Measurements from ENCODE around the gene FAM3B.
A peak's percentile ranks its signal among the peaks of the same experiment; 100 is the strongest.

Gene FAM3B

GRCh38 chr21:41367945-41368734 is 51.5 kb downstream of the FAM3B start:
- no peak overlapping the region for H3K4me3 ChIP-seq (ENCODE audit: low read depth, low read length)

GRCh38 chr21:41368735-41369104 is 52.1 kb downstream of the FAM3B start:
- no peak overlapping the region for H3K4me3 ChIP-seq (ENCODE audit: low read depth, low read length)

DNA sequence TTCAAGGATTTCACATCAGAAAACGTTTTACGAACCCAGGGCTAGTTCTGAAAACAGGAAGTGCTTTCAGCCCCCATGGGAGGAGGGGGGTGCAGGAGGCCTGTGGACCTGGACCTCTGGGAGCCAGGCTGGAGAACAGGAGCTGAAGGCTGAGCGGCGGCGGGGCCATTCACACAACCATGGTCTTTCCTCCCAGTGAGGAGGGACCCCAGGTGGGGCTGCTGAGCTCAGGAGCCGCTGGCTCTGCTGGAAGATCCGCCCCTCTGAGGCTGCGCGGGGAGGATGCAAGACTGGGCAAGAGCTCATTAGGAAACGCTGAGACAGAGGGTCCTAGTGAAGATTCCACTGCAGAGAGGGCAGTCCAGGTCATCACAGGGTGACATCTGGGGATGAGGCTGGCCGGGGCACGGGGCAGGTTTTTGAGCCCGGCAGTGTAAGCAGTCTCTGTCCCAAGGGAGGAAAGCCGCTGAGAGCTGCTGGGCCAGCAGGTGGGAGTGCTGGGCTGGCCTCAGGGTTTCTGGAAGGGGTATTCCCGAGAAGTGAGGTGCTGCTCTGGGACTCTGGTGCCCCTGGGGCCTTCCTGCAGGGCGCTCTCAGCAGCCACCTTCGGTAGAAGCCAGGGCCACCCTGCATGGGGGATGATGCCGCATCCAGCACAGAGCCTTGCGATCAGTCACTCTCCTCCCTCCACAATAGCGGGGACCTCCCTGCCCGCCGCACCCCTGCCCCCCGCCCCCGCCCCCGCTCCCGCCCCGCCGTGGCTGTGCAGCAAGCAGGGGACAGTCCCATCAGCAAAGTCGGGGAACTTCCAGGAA is 52.7 kb downstream of the FAM3B start:
- peak overlapping the region; percentile 21 for H3K4me3 ChIP-seq (ENCODE audit: low read depth, low read length)

DNA sequence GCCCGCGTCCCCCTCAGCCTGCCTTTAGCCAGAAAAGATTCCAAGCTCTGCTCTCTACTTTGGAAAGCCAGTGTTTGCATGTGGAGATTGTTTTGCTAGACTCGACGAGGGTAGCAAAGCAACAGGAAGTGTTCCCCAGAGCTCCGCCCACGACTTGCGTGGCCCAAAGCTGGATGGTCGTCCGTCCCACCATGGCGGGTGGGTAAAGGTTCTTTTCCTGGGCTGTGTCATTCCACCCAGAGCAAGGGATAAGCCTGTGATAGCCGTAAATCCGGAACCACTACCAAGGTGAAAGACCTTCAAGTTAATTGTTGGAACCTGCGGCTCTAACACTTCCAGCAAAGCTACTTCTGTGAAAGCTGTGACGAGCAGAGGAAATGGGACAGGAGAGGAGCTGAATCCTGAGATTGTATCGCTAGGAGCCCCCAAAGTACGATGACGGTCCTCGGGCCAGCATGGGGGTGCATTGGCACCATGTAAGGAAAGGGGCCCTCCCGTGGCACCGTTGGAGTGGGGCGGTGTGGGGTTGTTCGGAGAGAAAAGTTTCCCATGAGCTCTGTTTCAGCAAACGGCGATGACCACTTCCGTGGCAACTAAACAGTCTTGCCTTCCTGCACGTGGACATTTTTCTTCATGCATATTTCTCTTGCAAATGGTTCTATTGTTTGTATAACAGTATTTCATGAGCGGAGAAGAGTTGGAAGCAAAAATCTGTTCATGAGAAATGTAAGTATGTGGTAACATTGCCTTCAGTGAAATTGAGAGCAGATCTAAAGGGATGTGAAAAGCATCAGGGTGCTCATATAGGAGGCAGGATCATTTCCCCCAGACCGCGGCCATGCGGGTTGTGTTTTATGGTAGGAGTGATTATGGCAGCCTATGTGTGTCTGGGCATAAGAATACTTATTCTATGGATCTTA is 53.6 kb downstream of the FAM3B start:
- H3K4me3 ChIP-seq (ENCODE audit: low read depth, low read length), result no peak overlapping the region

DNA sequence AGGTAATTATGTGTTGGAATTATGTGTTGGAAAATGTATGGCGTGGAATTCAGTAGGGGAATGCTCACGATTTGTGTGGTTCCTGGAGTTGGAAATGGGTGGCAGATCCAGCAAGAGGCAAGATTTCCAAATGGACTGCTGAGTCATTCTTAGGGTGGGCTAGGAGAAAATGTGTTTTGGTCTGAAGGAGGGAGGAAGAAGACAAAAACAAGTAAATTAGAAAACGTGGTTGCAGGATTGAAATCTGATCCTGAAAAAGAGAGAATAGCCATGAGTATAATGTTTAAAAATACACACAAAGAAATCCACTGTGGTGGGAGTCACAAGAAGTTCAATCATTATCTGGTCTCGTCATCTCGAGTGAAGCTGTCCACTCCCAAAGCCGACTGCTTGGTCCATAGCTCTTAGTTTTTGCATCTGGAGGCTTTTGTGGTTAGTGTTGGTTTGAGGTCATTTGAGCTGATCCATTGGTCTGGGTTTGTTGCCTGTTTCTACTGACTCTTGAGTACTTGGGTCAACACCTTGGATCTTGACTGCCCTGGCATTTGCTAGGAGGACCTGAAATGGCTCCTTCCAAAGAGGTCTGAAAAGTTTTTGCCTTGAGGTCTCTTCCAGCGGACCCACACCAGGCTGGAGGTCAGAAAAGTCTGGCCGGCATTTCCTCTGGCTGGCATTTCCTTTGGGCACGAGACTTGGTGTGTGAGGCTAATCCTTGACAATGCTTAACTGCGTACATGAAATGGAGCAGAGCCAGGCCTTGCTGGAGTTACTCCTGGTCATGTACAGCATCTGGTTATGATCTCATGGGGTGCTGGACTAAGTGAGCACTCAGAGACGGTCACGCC is 54.5 kb downstream of the FAM3B start:
- no peak overlapping the region for H3K4me3 ChIP-seq (ENCODE audit: low read depth, low read length)

DNA sequence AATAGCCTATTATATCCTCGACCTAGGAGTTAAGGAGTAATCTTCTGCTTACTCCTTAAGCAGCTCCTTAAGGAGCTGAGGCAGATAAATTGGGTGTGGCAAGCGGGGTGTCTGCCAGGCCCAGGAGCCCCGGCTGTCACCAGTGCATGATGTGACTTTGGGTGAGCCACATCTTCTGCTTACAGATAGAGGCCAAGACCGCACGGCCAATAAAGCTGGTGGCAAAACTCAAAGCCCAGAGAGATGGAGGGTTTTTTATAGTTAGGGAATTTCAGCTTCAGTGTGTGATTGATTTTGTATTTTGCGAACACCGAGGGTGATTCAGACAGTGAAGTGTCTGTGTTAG is 55.1 kb downstream of the FAM3B start:
- H3K4me3 ChIP-seq (ENCODE audit: low read depth, low read length), result no peak overlapping the region

- H3K4me3 ChIP-seq (ENCODE audit: low read depth, low read length), result no peak overlapping the region
Measured at GRCh38 chr21:41373253-41373652, 56.7 kb downstream of the FAM3B start.

DNA sequence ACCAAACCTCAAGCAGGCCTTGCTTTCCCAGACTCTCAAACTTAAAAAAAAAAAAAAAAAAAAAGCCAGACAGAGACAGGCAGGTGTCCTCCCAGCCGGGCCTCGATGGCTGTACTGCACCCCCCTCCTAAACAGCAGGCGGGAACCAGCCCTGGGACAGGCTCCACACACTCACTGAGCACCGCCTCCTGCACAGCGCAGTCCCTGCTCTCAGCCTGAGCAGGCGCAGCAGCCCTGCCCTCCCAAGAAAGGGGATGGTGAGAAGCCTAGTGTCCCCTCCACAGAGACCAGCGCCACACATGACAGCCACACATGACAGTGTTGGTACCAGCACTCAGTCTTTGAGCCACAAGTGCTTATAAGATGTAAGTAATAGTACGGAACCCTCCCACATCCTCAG is 57.2 kb downstream of the FAM3B start:
- H3K4me3 ChIP-seq (ENCODE audit: low read depth, low read length), result no peak overlapping the region

DNA sequence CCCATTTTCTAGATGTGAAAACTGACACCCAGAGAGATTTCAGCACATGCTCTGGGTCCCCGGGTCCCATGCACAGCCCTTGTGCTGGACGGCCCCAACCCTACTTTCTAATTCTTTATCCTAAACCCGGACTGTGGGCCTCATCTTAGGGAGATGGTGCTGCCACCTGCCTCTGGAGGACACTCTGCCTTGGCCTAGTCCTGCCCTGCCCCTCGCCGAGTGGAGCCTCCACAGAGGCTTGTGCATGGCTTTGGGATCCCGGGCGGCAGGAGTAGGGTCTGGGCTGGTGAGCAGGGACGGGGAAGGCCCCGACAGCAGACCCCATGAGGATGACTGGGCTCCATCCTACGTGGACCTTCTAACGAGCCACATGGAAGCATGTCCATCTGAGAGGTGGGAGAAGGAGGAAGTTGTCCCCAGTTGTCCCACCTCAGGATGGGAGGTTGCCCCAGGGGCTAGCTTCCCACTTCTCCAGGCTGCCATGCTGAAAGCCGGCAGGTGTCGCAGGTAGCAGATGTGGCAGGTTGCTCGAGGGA is 57.6 kb downstream of the FAM3B start:
- H3K4me3 ChIP-seq (ENCODE audit: low read depth, low read length), result no peak overlapping the region

- H3K4me3 ChIP-seq (ENCODE audit: low read depth, low read length), result no peak overlapping the region
Measured at GRCh38 chr21:41374867-41375533, 58.4 kb downstream of the FAM3B start.

DNA sequence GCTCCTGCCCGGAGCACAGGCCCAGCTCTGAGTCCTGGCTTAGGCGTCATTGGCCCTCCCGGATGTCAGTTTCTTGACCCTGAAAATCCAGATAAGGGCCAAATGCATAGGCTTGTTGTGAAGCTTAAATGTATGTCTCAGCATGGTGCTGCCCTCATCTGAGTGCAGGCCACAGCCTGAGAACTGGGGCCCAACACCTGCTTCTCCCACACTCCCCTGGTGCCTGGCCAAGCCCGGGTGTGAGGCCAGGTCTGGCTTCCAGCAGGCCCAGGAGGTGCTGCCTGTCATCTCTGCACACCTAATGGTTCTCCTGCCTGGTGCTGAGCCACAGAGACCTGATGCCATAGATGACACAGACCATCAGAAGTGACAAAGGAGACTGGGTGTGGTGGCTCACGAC is 59.3 kb downstream of the FAM3B start:
- H3K4me3 ChIP-seq (ENCODE audit: low read depth, low read length), result no peak overlapping the region

DNA sequence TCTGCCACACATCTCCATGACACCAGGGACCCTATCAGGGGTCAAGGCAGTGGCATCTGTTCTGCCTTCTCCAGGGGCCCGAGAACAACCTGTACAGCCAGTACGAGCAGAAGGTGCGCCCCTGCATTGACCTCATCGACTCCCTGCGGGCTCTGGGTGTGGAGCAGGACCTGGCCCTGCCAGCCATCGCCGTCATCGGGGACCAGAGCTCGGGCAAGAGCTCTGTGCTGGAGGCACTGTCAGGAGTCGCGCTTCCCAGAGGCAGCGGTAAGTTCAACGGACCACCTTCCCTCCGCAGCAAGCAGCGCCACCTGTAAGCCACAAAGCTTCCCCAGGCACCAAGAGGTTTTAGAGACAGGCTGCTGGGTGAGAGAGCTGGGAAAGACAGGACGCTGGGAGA is 61.1 kb downstream of the FAM3B start:
- no peak overlapping the region for H3K4me3 ChIP-seq (ENCODE audit: low read depth, low read length)

- H3K4me3 ChIP-seq (ENCODE audit: low read depth, low read length), result no peak overlapping the region
Measured at GRCh38 chr21:41378849-41379248, 62.2 kb downstream of the FAM3B start.

- no peak overlapping the region for H3K4me3 ChIP-seq (ENCODE audit: low read depth, low read length)
Measured at GRCh38 chr21:41379901-41380300, 63.3 kb downstream of the FAM3B start.

DNA sequence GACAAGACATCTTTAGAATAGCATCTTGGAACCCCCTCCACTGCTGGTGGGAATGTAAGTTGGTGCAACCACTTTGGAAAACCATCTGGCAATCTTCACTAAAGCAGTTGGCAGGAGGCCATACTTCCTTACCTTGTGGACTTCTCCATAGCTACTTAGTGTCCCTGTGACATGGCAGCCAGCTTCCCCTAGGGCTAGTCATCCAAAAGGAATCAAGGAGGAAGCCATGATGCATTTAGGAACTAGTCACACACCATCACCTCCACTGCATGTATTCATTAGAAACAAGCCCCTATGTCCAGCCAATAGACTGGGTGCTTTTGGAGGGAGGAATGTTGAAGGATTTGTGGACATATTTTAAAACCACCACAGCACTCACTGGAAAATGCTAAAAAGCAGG is 65.1 kb downstream of the FAM3B start:
- no peak overlapping the region for H3K4me3 ChIP-seq (ENCODE audit: low read depth, low read length)

- H3K4me3 ChIP-seq (ENCODE audit: low read depth, low read length), result no peak overlapping the region
Measured at GRCh38 chr21:41387042-41387819, 70.6 kb downstream of the FAM3B start.

GRCh38 chr21:41387824-41388223 is 71.2 kb downstream of the FAM3B start:
- H3K4me3 ChIP-seq (ENCODE audit: low read depth, low read length), result no peak overlapping the region

DNA sequence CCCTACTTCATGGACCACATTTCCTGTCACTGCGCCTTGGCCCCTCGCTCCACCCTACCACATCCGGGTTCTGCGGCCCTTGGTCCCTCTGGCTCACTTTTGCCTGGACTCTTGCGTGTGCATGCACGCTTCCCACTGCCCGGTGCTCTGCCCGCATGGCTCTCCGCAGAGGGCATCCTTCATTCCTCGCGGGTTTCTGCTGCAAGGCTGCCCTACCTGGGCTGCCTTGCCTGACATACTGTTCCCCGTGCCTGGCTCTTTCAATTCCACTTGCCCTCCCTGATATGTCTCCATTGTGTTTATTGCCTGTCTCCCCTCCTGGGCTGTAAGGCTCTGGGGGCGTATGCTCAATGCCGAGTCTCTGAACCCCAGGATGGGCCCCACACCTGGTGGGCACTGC is 71.7 kb downstream of the FAM3B start:
- H3K4me3 ChIP-seq (ENCODE audit: low read depth, low read length), result no peak overlapping the region

DNA sequence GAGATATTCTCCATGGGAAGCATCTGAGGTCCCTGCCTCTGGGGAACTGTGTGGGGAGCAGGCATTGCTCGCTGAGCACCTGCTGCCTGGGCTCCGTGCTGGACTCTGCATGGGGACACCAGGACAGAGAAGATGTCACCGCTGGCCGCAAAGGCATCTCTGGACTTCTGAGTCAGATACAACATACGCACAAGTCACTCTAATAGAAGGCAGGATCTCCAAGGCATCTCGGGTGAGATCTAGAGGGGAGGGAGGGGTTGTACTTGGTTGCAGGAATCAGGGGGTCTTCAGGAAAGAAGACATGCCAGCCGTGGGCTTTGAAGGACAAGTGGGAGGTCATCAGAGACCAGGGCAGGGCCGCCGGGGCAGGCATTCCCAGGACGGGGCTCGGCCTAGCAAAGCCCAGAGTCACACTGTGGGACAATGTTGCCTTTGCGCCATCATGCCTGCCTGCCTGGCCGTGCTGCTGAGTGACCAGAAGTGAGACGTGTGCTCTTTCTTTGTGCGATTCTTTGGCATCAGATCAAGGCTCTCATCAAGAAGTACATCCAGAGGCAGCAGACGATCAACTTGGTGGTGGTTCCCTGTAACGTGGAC is 73.5 kb downstream of the FAM3B start:
- no peak overlapping the region for H3K4me3 ChIP-seq (ENCODE audit: low read depth, low read length)
